Stimulated activated CD4-positive, alpha-beta T cell treated with anti-CD3 and anti-CD28 coated beads, Interleukin-15, amount 100 ng/mL, for 48 hours (primary cell): ENCODE results near the gene UNC5C.

Source experiments
- DNase-seq, 2 donors: peaks; one replicate each; pipeline ENCODE4 v3.0.0-alpha.2; 2020; ENCODE audit warnings: low read depth in 2 of 2

UNC5C gene

GRCh38 chr4:95268819-95269565 is 279.8 kb downstream of the UNC5C start:
- DNase-seq, result no peak

- DNase-seq, result no peak
Measured at GRCh38 chr4:95267081-95267480, 281.7 kb downstream of the UNC5C start.

- no peak for DNase-seq
Measured at GRCh38 chr4:95265814-95266740, 282.7 kb downstream of the UNC5C start.

GRCh38 chr4:95264843-95265242 is 283.9 kb downstream of the UNC5C start:
- no peak for DNase-seq

- DNase-seq, result no peak
Measured at GRCh38 chr4:95263960-95264359, 284.8 kb downstream of the UNC5C start.

GRCh38 chr4:95263391-95263790 is 285.4 kb downstream of the UNC5C start:
- DNase-seq, result no peak

- no peak for DNase-seq
Measured at GRCh38 chr4:95256108-95256835, 292.5 kb downstream of the UNC5C start.

- no peak for DNase-seq
Measured at GRCh38 chr4:95255396-95256107, 293.2 kb downstream of the UNC5C start.

- DNase-seq, result no peak
Measured at GRCh38 chr4:95251568-95251967, 297.2 kb downstream of the UNC5C start.

- DNase-seq, result no peak
Measured at GRCh38 chr4:95250544-95251137, 298.1 kb downstream of the UNC5C start.

GRCh38 chr4:95249426-95250021 is 299.2 kb downstream of the UNC5C start:
- DNase-seq, result no peak

- DNase-seq, result peak in 1 of 2 donors; percentile 12
Measured at GRCh38 chr4:95248720-95249425, 299.9 kb downstream of the UNC5C start.

GRCh38 chr4:95243892-95244291 is 304.9 kb downstream of the UNC5C start:
- no peak for DNase-seq

GRCh38 chr4:95238554-95238953 is 310.2 kb downstream of the UNC5C start:
- DNase-seq, result no peak

GRCh38 chr4:95232358-95233156 is 316.2 kb downstream of the UNC5C start:
- no peak for DNase-seq

- no peak for DNase-seq
Measured at GRCh38 chr4:95231681-95232080, 317.1 kb downstream of the UNC5C start.

- DNase-seq, result no peak
Measured at GRCh38 chr4:95225849-95226248, 322.9 kb downstream of the UNC5C start.

GRCh38 chr4:95224402-95224801 is 324.4 kb downstream of the UNC5C start:
- no peak for DNase-seq
